Mesenchymal stem cell (in vitro differentiated cells and primary cell): ENCODE results near the gene MDH2.
"Not testable (repeated sequence)": the region's sequence is repeated elsewhere in the genome, so short reads cannot be mapped to it uniquely, and the experiment has no call there.

ENCODE experiments used
- DNase-seq: peaks from one replicate; pipeline ENCODE4 v3.0.0-alpha.2; 2013
- H2AFZ ChIP-seq: one replicate; pipeline ENCODE4 v1.6.1; 2013; ENCODE audit warnings: low read depth, mild to moderate bottlenecking, control low read depth, inconsistent platforms, low read length, moderate library complexity
- H2AK5ac ChIP-seq: 2 replicates; pipeline ENCODE4 v1.6.1; 2013; ENCODE audit warnings: low read length, moderate library complexity, mild to moderate bottlenecking, inconsistent platforms; ENCODE audit not compliant: severe bottlenecking
- H2BK120ac ChIP-seq: one replicate; pipeline ENCODE4 v1.6.1; 2013; ENCODE audit warnings: low read depth, mild to moderate bottlenecking, inconsistent platforms, low read length, moderate library complexity
- H2BK12ac ChIP-seq, 2 experiments: one replicate each; pipeline ENCODE4 v1.6.1; 2013; ENCODE audit warnings: inconsistent platforms in 2 of 2, low read length in 2 of 2, mild to moderate bottlenecking in 2 of 2, moderate library complexity in 2 of 2, control low read depth in 1 of 2
- H2BK15ac ChIP-seq: one replicate; pipeline ENCODE4 v1.6.1; 2013; ENCODE audit warnings: mild to moderate bottlenecking, low read depth, inconsistent platforms; ENCODE audit not compliant: poor library complexity, severe bottlenecking
- H2BK5ac ChIP-seq: 2 replicates; pipeline ENCODE4 v1.6.1; 2013; ENCODE audit warnings: low read depth, mild to moderate bottlenecking, low read length, control low read depth, inconsistent platforms; ENCODE audit not compliant: poor library complexity, severe bottlenecking
- H3K14ac ChIP-seq, 2 experiments: one replicate each; pipeline ENCODE4 v1.6.1; 2013; ENCODE audit warnings: inconsistent platforms in 2 of 2, low read length in 2 of 2, control low read depth in 1 of 2, mild to moderate bottlenecking in 1 of 2, moderate library complexity in 1 of 2
- H3K18ac ChIP-seq, 2 experiments: one replicate each; pipeline ENCODE4 v1.6.1; 2013; ENCODE audit warnings: inconsistent platforms in 2 of 2, low read length in 2 of 2, control low read depth in 1 of 2, low read depth in 1 of 2, mild to moderate bottlenecking in 1 of 2
- H3K23ac ChIP-seq, 2 experiments: one replicate each; pipeline ENCODE4 v1.6.1; 2013; ENCODE audit warnings: inconsistent platforms in 2 of 2, low read length in 2 of 2, mild to moderate bottlenecking in 2 of 2, moderate library complexity in 2 of 2, control low read depth in 1 of 2
- H3K27ac ChIP-seq: 2 replicates; pipeline ENCODE4 v1.5.1; 2013; ENCODE audit warnings: mild to moderate bottlenecking, moderate library complexity, low read length, control low read depth, inconsistent platforms; ENCODE audit not compliant: poor library complexity, severe bottlenecking
- H3K27me3 ChIP-seq, 2 experiments: 2 replicates each; pipeline versions ENCODE4 v1.6.1 to v1.7.0; 2013; ENCODE audit warnings: low read length in 2 of 2, mild to moderate bottlenecking in 2 of 2, moderate library complexity in 2 of 2, control low read depth in 1 of 2, inconsistent platforms in 1 of 2; ENCODE audit not compliant: control insufficient read depth in 1 of 2, insufficient read depth in 1 of 2
- H3K36me3 ChIP-seq, 2 experiments: 2 replicates each; pipeline versions ENCODE4 v1.6.1 to v1.7.0; 2013; ENCODE audit warnings: low read length in 2 of 2, control low read depth in 1 of 2, inconsistent platforms in 1 of 2, low read depth in 1 of 2, mild to moderate bottlenecking in 1 of 2; ENCODE audit not compliant: insufficient read depth in 2 of 2, control insufficient read depth in 1 of 2
- H3K4ac ChIP-seq, 2 experiments: one replicate each; pipeline ENCODE4 v1.6.1; 2013; ENCODE audit warnings: inconsistent platforms in 2 of 2, low read length in 2 of 2, mild to moderate bottlenecking in 2 of 2, moderate library complexity in 2 of 2, control low read depth in 1 of 2, low read depth in 1 of 2
- H3K4me1 ChIP-seq: 2 replicates; pipeline ENCODE4 v1.6.1; 2013; ENCODE audit warnings: low read depth, low read length, control low read depth; ENCODE audit not compliant: control insufficient read depth, insufficient read depth
- H3K4me2 ChIP-seq: 2 replicates; pipeline ENCODE4 v1.6.1; 2013; ENCODE audit warnings: low read length, mild to moderate bottlenecking, inconsistent platforms; ENCODE audit not compliant: poor library complexity, severe bottlenecking
- H3K4me3 ChIP-seq, 2 experiments: 2 replicates each; pipeline versions ENCODE4 v1.5.1 to v1.7.0; 2013; ENCODE audit warnings: low read length in 2 of 2, mild to moderate bottlenecking in 2 of 2, control low read depth in 1 of 2, low read depth in 1 of 2; ENCODE audit not compliant: insufficient read depth in 1 of 2
- H3K79me1 ChIP-seq: replicated peaks from 2 replicates; pipeline ENCODE4 v1.6.1; 2013; ENCODE audit warnings: mild to moderate bottlenecking, control low read depth, low read length, inconsistent platforms; ENCODE audit not compliant: poor library complexity, severe bottlenecking
- H3K9ac ChIP-seq: 2 replicates; pipeline ENCODE4 v1.7.0; 2013; ENCODE audit warnings: mild to moderate bottlenecking, low read length, moderate library complexity
- H3K9me3 ChIP-seq: 2 replicates; pipeline ENCODE4 v1.7.0; 2013; ENCODE audit warnings: mild to moderate bottlenecking, low read length; ENCODE audit not compliant: control insufficient read depth
- H4K8ac ChIP-seq: one replicate; pipeline ENCODE4 v1.6.1; 2013; ENCODE audit warnings: inconsistent platforms, mild to moderate bottlenecking, low read length, moderate library complexity
- H4K91ac ChIP-seq: one replicate; pipeline ENCODE4 v1.6.1; 2013; ENCODE audit warnings: mild to moderate bottlenecking, low read length, inconsistent platforms
- WGBS: methylation state at CpG from one replicate; pipeline ENCODE4 v1.1.7; 2013; ENCODE audit warnings: mixed read lengths; 5-methylcytosine and 5-hydroxymethylcytosine counted together

Gene MDH2

GRCh38 chr7:76052681-76053080 lies 4.8 kb downstream of the MDH2 start:
- H2BK120ac ChIP-seq, H3K23ac ChIP-seq, H4K8ac ChIP-seq, H3K4ac ChIP-seq, H2AK5ac ChIP-seq, H3K4me2 ChIP-seq, H3K9ac ChIP-seq, H3K27me3 ChIP-seq, H3K14ac ChIP-seq, H3K18ac ChIP-seq, H3K9me3 ChIP-seq, H3K4me3 ChIP-seq, DNase-seq, H4K91ac ChIP-seq, H2BK15ac ChIP-seq, H2AFZ ChIP-seq, H3K27ac ChIP-seq, H2BK5ac ChIP-seq, H2BK12ac ChIP-seq: not testable (repeated sequence)
- Histone ChIP-seq H3K36me3 (peaks cover 30 to 57% of the 10 kb centered on the region in 2 experiments), H3K79me1 (peaks cover 13% of the 10 kb centered on the region), H3K4me1 (peaks cover 15% of the 10 kb centered on the region)
- 98% methylated on average over 8 of the region's 8 CpGs for WGBS

GRCh38 chr7:76053461-76053860 lies 5.6 kb downstream of the MDH2 start:
- WGBS: 95% methylated on average over 6 of the region's 6 CpGs
- Histone ChIP-seq H2BK12ac (no peak overlapping the region), H3K4me2 (no peak overlapping the region), H2BK120ac (no peak overlapping the region), H3K79me1 (peaks cover 19% of the 10 kb centered on the region), H3K18ac (no peak overlapping the region), H3K4me3 (no peak overlapping the region), H3K4me1 (peaks cover 15% of the 10 kb centered on the region), H3K36me3 (peaks cover 36 to 65% of the 10 kb centered on the region in 2 experiments), H3K14ac (no peak overlapping the region), H3K27me3 (no peaks in the 10 kb centered on the region), H4K91ac (no peak overlapping the region), H3K23ac (no peak overlapping the region), H2AK5ac (no peak overlapping the region), H2BK5ac (no peak overlapping the region), H3K9ac (peak overlapping the region; percentile 64), H3K27ac (no peak overlapping the region), H3K4ac (no peak overlapping the region), H2AFZ (no peak overlapping the region), H4K8ac (no peak overlapping the region), H3K9me3 (no peaks in the 10 kb centered on the region), H2BK15ac (no peak overlapping the region)
- DNase-seq: no peak

- WGBS: 86% methylated on average over 16 of the region's 18 CpGs
- H3K4me3 ChIP-seq: peak overlapping the region in 1 of 2 experiments; percentile 25
- H2BK5ac ChIP-seq: no peak overlapping the region
Measured at GRCh38 chr7:76054123-76055120, 6.5 kb downstream of the MDH2 start.

GRCh38 chr7:76056241-76056640 lies 8.3 kb downstream of the MDH2 start:
- no peak overlapping the region for H2AFZ ChIP-seq
- no peak overlapping the region for H2BK120ac ChIP-seq
- H3K4me2 ChIP-seq: no peak overlapping the region
- no peak overlapping the region for H2BK12ac ChIP-seq
- no peak overlapping the region for H3K9ac ChIP-seq
- no peak overlapping the region for H3K18ac ChIP-seq
- no peak overlapping the region for H2BK15ac ChIP-seq
- H3K79me1 ChIP-seq: peaks cover 36% of the 10 kb centered on the region
- no peak overlapping the region for H4K8ac ChIP-seq
- WGBS: 99% methylated on average over 5 of the region's 7 CpGs
- H3K4me3 ChIP-seq: no peak overlapping the region
- peaks cover 13% of the 10 kb centered on the region for H3K4me1 ChIP-seq
- no peak overlapping the region for H2AK5ac ChIP-seq
- no peak overlapping the region for H2BK5ac ChIP-seq
- H3K27ac ChIP-seq: no peak overlapping the region
- no peak for DNase-seq
- no peak overlapping the region for H3K14ac ChIP-seq
- no peak overlapping the region for H3K23ac ChIP-seq
- no peaks in the 10 kb centered on the region for H3K27me3 ChIP-seq
- H3K9me3 ChIP-seq: no peaks in the 10 kb centered on the region
- H4K91ac ChIP-seq: no peak overlapping the region
- H3K4ac ChIP-seq: no peak overlapping the region
- peaks cover 58 to 83% of the 10 kb centered on the region in 2 experiments for H3K36me3 ChIP-seq

More at GRCh38 chr7:76054123-76055120, 6.5 kb downstream of the MDH2 start:
- peak; percentile 85 for DNase-seq
- Histone ChIP-seq H3K9me3 (no peaks in the 10 kb centered on the region), H2BK15ac (no peak overlapping the region), H4K8ac (no peak overlapping the region), H2AK5ac (no peak overlapping the region), H3K18ac (no peak overlapping the region), H2BK120ac (no peak overlapping the region), H3K36me3 (peaks cover 45 to 74% of the 10 kb centered on the region in 2 experiments), H3K9ac (peak overlapping the region; percentile 64), H3K27ac (peak overlapping the region; percentile 21), H2AFZ (no peak overlapping the region), H4K91ac (no peak overlapping the region), H3K79me1 (peaks cover 25% of the 10 kb centered on the region), H3K4ac (no peak overlapping the region), H3K27me3 (no peaks in the 10 kb centered on the region), H3K23ac (no peak overlapping the region), H3K4me1 (peaks cover 13% of the 10 kb centered on the region), H3K14ac (no peak overlapping the region), H3K4me2 (no peak overlapping the region), H2BK12ac (no peak overlapping the region)
